Activated CD4-positive, alpha-beta T cell treated with anti-CD3 and anti-CD28 coated beads, Interleukin-2, amount 10 ng/mL, durations not matched to agents 24 days and 14 days (primary cell): ENCODE data around the gene NPY4R. TPM values are rescaled to one million over a fixed set of nuclear protein-coding genes. Genes with fewer than 3 reads are reported as not detected.
"Not testable (repeated sequence)": the region's sequence is repeated elsewhere in the genome, so short reads cannot be mapped to it uniquely, and the experiment has no call there.

Experiments
- DNase-seq: peaks from one replicate; pipeline ENCODE4 v3.0.0; 2022
- H3K27ac Mint-ChIP-seq: one replicate; pipeline ENCODE4 v1.8.0; 2022; ENCODE audit warnings: mild to moderate bottlenecking, mixed read lengths
- H3K27me3 Mint-ChIP-seq: one replicate; pipeline ENCODE4 v1.8.0; 2022; ENCODE audit warnings: mixed read lengths
- H3K36me3 Mint-ChIP-seq: one replicate; pipeline ENCODE4 v1.8.0; 2022; ENCODE audit warnings: low read depth, mild to moderate bottlenecking, mixed read lengths
- H3K4me1 Mint-ChIP-seq: one replicate; pipeline ENCODE4 v1.8.0; 2021; ENCODE audit warnings: mixed read lengths
- H3K4me3 Mint-ChIP-seq: one replicate; pipeline ENCODE4 v1.8.0; 2022; ENCODE audit warnings: mild to moderate bottlenecking, moderate library complexity, mixed read lengths
- H3K9me3 Mint-ChIP-seq: one replicate; pipeline ENCODE4 v1.8.0; 2021; ENCODE audit warnings: mixed read lengths
- intact Hi-C: fragments of 100-400 bp; cut with micrococcal nuclease; formaldehyde crosslinking; loops from one replicate; pipeline ENCODE4 v1.15.1; 2023
- total RNA-seq: library from RNA; stranded (reverse); gene quantifications from 2 replicates; pipeline ENCODE4 v1.2.3, GENCODE V29; 2022

The NPY4R gene
- total RNA-seq, 1 donor from 2014 or later, result not detected

DNA sequence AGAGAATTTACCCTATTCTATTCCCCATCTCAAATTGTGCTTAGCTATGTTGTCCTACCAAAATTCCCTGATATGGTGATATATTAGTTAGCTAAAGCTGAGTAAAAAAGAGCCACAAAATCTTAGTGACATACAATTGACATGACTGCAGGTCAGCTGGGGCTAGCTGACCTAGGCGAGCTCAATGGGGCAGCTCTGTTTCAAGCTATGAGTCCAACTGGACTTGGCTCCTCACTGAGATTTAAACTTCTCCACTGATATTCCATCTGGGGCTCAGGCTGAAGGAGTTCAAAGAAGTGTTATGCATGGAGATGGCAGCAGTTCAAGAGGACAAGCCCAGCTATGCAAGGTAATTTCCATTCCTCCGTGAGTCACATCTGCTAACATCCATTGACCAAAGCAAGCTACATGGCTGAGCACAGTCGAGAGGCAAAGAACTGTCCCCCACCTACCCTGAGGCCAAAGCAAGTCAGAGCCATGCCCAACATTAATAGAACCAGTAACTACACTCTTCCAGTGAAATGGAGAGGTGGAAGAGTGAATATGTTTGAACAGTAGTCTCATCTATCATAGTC is 9.1 kb upstream of the NPY4R start:
- H3K4me3 Mint-ChIP-seq, DNase-seq, H3K27me3 Mint-ChIP-seq, intact Hi-C loops, H3K4me1 Mint-ChIP-seq, H3K27ac Mint-ChIP-seq, H3K36me3 Mint-ChIP-seq, H3K9me3 Mint-ChIP-seq: not testable (repeated sequence)

DNA sequence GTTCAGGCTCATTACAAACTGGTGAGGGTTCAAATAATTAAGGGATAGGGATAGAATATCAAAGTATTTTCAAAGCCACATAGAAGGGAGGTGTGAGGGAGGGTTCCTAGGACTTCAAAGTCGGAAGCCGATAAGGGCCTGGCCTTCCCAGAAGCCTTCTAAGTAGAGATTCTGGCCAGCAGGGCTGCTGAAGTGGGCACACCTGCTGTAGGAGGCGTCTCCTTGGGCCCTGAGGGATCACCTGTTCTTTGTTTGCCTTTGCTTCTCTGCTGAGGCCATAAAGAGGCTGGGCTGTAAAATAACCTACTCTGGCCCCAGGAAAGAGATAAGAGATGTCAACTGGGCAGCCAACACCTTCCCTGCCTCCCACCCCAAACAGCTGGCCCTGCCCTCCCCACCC is 8.0 kb upstream of the NPY4R start:
- DNase-seq, H3K27me3 Mint-ChIP-seq, intact Hi-C loops, H3K4me3 Mint-ChIP-seq, H3K27ac Mint-ChIP-seq, H3K4me1 Mint-ChIP-seq, H3K9me3 Mint-ChIP-seq, H3K36me3 Mint-ChIP-seq: not testable (repeated sequence)

DNA sequence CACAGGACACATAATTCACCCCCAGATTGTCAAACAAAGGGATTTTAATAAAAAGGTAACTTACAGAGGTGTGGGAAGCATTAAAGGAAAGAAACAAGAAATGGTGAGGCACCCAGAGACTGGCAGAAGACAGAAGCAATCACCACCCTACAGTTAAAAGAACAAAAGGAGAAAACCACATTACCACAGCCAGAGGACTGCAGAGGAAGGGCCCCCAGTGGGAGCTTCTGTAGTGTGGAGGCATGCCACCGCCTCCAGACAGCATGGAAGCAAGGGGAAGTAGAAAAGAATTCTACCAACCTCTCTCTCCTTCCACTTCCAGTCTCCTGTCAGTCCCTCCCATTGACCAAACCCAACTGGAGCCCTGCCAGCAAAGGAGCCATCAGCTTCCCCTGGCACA is 4.4 kb upstream of the NPY4R start:
- H3K4me1 Mint-ChIP-seq, intact Hi-C loops, H3K27me3 Mint-ChIP-seq, H3K36me3 Mint-ChIP-seq, H3K9me3 Mint-ChIP-seq, H3K27ac Mint-ChIP-seq, DNase-seq, H3K4me3 Mint-ChIP-seq: not testable (repeated sequence)

DNA sequence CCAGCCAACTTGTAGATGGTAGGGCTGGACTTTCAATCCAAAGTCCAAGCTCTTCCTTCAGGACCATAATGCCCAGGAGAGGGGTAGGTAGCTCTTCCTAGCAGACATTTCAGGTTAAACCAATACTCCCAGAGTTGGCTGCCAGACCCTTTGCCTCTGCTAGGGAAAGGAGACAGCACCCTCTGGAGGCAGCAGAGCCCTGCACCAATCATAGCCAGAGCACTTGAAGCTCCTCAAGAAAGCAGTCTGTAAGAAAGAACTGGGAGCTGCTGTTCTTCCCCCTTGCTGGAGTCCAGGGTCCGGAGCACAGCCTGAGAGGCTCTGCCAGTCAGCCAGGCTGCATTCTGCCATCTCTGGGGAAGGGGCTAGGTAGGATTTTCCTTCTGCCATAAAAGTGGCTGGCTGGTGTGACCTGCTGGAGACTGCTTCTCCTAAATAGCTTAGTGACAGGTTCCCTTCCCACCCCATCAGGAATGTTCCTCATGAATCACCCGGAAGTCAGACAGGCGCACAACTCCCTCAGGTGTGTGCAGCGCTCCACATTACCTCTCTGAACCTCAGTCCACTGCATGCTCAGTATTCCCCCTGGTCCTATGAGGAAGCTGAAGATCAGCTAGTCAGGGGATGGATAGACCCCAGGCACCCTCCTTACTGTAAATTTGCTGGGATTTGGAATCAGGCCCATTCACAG is 2.5 kb upstream of the NPY4R start:
- H3K9me3 Mint-ChIP-seq, H3K27ac Mint-ChIP-seq, H3K4me1 Mint-ChIP-seq, H3K36me3 Mint-ChIP-seq, intact Hi-C loops, H3K4me3 Mint-ChIP-seq, DNase-seq, H3K27me3 Mint-ChIP-seq: not testable (repeated sequence)

DNA sequence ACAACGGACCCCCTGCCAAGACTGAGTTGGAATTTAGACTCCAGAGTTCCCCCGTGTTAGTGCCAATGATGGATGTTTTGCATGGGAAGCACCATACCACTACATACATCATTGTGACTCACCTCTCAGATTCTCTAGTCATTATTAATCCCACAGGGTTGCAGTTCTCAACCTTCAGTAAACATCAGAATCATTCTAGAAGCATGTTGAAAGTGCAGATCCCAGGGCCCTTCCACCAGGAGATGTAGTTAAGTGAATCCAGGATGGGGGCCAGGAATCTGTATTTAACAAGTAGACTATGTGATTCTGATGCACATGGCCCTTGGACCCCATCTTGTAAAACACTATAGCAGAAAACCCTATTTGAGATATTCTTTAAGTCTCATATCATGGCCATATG is 2.1 kb downstream of the NPY4R start:
- DNase-seq, H3K27ac Mint-ChIP-seq, H3K36me3 Mint-ChIP-seq, H3K4me3 Mint-ChIP-seq, intact Hi-C loops, H3K4me1 Mint-ChIP-seq, H3K27me3 Mint-ChIP-seq, H3K9me3 Mint-ChIP-seq: not testable (repeated sequence)

DNA sequence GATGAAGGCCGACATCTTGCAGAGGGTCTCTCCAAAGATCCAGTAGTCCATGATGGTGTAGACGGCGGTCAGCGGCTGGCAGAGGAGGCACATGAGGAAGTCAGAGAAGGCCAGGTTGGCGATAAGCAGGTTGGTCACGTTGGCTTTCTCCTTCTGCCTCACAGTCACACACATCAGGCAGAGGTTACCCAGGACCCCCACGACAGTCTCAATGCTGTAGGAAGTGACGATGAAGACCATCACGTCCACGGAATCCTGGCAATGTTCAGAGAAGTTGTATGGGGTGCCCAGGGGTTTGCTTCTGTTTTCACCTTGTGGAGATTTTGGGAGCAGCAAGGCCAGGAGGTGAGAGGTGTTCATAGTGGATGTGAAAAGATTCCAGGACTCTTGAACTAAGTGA is 3.5 kb downstream of the NPY4R start:
- peak; percentile 41 for DNase-seq
- H3K4me1 Mint-ChIP-seq, H3K27me3 Mint-ChIP-seq, intact Hi-C loops, H3K36me3 Mint-ChIP-seq, H3K4me3 Mint-ChIP-seq, H3K9me3 Mint-ChIP-seq, H3K27ac Mint-ChIP-seq: not testable (repeated sequence)

DNA sequence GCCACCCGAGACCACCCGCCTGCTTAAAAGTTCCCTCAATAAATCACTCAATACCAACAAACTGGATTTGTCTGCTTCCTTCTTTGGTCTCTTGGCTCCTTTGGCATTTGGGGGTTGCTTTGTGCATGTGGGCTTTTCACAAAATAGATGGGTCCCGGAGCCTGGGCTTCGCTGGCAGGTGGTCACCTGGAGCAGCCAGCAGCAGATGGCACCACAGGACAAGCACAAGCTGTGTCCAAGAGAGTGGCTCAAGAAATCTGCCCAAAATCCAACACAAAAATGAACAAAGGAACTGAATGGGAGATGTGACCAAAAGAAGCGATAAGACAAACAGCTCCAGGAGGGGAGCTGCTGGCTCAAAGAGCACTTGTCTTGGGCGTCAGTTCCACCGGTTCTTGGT is 6.2 kb downstream of the NPY4R start:
- H3K9me3 Mint-ChIP-seq, H3K27ac Mint-ChIP-seq, intact Hi-C loops, H3K27me3 Mint-ChIP-seq, H3K4me3 Mint-ChIP-seq, DNase-seq, H3K4me1 Mint-ChIP-seq, H3K36me3 Mint-ChIP-seq: not testable (repeated sequence)

DNA sequence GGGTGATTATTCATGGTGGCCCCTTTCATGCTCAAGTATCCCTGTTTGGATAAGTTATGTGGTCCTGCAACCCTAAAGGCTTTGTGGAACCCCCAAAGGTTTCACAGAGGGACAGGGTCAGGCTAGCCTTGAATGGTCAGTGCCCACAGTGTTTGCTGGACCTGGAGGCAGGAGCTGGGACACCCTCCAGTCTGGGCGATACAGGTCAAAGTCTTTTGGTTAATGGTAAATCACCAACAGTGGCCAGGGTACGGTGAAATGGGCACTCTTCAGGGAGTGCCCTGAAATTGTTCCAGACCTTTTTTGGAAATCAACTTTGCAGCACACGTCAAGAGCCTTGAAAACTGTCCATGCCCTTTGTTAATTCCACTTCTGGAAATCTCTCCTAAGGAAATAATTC is 8.7 kb downstream of the NPY4R start:
- H3K36me3 Mint-ChIP-seq, result not testable (repeated sequence)

DNA sequence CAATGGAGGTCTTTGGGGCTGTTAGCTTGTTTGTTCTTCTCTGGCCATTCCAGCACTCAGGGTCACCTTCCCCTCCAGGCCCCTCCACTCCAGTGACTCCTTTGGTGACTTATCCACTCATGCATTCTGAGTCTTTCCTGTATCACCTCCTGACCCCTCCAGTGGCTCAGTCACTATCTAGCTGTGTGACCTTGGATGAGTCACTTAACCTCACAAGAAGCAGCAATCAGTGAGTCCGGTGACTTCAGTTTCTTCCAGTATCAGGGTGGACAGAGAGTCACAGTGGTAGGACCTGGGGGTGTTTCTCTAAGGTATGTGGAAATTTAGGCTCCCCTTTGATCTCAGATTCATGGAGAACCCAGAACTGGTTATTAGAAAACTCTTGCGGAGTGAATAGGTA is 9.8 kb downstream of the NPY4R start:
- not testable (repeated sequence) for H3K4me3 Mint-ChIP-seq, H3K27ac Mint-ChIP-seq, H3K36me3 Mint-ChIP-seq

More for the DNA sequence above, 8.7 kb downstream of the NPY4R start:
- H3K4me3 Mint-ChIP-seq, H3K4me1 Mint-ChIP-seq, H3K27me3 Mint-ChIP-seq, DNase-seq, H3K27ac Mint-ChIP-seq, intact Hi-C loops, H3K9me3 Mint-ChIP-seq: not testable (repeated sequence)

DNA sequence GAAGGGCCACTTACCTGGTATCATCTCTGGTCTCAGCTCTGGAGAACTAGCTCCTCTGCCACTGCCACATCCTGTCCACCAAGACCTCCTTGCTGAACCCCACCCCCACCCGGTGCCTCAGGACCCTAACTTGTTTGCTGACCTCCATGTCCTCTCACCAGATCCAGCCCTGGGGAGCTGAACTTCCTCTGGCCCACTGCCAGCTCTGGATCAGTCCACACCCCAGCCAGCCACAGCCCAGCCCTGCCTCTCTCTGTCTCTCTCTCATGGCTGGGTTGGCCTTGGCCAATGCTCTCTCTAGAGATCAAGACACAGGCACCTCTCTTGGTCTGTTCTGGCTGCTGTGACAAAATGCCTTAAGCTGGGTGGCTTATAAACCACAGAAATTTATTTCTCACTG is 14.4 kb downstream of the NPY4R start:
- H3K4me3 Mint-ChIP-seq, H3K4me1 Mint-ChIP-seq, H3K27ac Mint-ChIP-seq, intact Hi-C loops, DNase-seq, H3K27me3 Mint-ChIP-seq, H3K9me3 Mint-ChIP-seq, H3K36me3 Mint-ChIP-seq: not testable (repeated sequence)

More for the DNA sequence above, 9.8 kb downstream of the NPY4R start:
- H3K4me1 Mint-ChIP-seq, H3K27me3 Mint-ChIP-seq, DNase-seq, H3K9me3 Mint-ChIP-seq, intact Hi-C loops: not testable (repeated sequence)

DNA sequence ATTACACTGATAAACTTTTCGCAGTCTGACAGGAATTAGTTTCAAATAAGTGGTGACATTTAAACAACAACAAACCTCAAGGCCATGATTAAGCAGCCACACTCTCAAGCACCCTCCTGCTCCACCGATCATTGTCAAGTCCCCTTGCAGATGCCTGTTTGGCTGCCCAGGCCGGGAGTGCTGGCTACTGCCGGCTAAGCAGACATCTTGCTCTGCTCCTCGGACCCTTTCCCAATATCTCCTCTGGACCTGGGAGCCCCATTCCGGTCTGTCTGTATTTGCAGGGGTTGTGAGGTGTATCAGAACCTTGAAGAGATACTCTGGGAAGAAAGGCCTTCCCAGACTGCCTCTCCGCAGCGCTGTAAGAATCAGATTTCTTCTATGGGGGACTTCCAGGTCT is 14.9 kb downstream of the NPY4R start:
- H3K27ac Mint-ChIP-seq, H3K9me3 Mint-ChIP-seq, H3K4me3 Mint-ChIP-seq, H3K36me3 Mint-ChIP-seq, H3K4me1 Mint-ChIP-seq, intact Hi-C loops, H3K27me3 Mint-ChIP-seq: not testable (repeated sequence)
- peak; percentile 34 for DNase-seq

DNA sequence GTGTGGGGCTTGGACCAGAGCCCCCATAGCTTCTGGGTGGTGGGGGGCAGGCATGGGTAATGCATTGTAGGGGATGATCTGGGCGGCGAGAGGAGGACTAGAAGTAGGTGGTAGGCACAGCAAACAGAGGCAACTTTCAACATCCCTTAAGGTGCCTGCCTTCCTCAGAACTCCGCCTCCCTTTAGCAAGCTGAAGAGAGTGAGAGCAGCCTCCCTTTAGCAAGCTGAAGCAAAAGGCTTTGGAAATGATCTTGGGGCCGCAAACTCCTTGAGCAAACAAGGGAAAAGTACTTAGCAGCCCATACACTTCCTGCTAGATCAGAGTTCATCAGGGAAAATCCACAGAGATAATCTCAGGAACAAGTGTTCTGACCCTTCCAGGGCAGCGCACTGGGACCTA is 18.3 kb downstream of the NPY4R start:
- H3K27ac Mint-ChIP-seq, H3K4me3 Mint-ChIP-seq, intact Hi-C loops, H3K4me1 Mint-ChIP-seq, H3K27me3 Mint-ChIP-seq, H3K9me3 Mint-ChIP-seq, H3K36me3 Mint-ChIP-seq: not testable (repeated sequence)
- DNase-seq, result peak; percentile 41

DNA sequence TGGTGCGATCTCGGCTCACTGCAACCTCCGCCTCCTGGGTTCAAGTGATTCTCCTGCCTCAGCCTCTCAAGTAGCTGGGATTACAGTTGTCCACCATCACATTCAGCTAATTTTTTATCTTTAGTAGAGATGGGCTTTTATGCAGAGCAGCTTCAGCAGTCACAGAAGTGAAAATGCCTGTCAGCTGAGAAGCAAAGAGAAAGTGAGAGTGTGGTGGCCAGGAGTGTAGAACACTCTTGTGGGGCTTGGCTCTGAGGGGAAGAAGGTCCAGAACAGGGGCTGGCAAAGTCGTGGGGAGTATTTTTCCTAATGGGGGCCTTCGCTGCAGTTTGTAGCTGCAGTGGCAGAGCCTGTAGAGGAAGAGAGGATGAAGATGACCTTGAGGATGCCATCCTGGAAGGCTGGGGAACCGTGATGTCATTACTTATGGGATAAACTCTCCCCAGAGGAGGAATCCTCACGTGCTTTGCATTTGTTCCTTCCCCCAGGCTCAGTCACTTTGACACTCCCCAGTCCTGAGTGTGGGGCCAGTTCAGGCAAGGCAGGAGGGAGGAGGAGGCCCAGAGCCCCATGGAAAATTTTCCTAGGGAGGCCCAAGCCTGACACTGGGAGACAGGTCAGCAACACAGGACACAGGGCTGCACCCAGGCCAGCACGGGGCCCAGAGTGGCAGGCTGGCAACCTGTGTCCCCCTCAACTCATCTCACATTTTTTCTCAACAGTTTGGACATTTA is 20.2 kb downstream of the NPY4R start:
- H3K4me3 Mint-ChIP-seq, H3K4me1 Mint-ChIP-seq, intact Hi-C loops, DNase-seq, H3K9me3 Mint-ChIP-seq, H3K27ac Mint-ChIP-seq, H3K36me3 Mint-ChIP-seq, H3K27me3 Mint-ChIP-seq: not testable (repeated sequence)

DNA sequence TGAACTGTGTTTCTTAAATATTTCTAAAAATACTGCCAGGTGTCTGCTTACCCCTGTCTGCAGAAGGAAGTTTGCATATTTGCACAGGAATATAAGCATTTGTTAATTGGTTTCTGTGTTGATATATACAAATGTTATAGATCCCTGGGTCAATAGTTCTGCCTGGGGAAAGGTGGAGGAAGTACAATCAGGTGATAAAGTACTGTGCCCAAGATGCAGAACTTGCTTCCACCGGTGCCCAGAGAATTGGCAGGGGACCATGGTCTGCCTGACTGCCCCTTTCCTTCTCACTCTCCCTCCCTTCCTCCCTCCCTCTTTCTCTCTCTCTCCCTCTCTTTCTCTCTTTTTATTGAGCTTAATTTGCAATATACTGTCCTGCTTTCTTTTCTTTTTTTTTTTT is 22.3 kb downstream of the NPY4R start:
- H3K27ac Mint-ChIP-seq, H3K9me3 Mint-ChIP-seq, H3K27me3 Mint-ChIP-seq, H3K36me3 Mint-ChIP-seq, H3K4me3 Mint-ChIP-seq, DNase-seq, H3K4me1 Mint-ChIP-seq, intact Hi-C loops: not testable (repeated sequence)
